Anterior cingulate cortex (tissue), 58 donors: ENCODE results near the gene TAF12.
"Not testable (repeated sequence)": the region's sequence is repeated elsewhere in the genome, so short reads cannot be mapped to it uniquely, and the experiment has no call there.

Experiments
- DNase-seq, 58 donors: peaks; one replicate each; lab custom pipeline; 2025; lab: John Stamatoyannopoulos, UW

TAF12 gene, protein sequence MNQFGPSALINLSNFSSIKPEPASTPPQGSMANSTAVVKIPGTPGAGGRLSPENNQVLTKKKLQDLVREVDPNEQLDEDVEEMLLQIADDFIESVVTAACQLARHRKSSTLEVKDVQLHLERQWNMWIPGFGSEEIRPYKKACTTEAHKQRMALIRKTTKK

DNA sequence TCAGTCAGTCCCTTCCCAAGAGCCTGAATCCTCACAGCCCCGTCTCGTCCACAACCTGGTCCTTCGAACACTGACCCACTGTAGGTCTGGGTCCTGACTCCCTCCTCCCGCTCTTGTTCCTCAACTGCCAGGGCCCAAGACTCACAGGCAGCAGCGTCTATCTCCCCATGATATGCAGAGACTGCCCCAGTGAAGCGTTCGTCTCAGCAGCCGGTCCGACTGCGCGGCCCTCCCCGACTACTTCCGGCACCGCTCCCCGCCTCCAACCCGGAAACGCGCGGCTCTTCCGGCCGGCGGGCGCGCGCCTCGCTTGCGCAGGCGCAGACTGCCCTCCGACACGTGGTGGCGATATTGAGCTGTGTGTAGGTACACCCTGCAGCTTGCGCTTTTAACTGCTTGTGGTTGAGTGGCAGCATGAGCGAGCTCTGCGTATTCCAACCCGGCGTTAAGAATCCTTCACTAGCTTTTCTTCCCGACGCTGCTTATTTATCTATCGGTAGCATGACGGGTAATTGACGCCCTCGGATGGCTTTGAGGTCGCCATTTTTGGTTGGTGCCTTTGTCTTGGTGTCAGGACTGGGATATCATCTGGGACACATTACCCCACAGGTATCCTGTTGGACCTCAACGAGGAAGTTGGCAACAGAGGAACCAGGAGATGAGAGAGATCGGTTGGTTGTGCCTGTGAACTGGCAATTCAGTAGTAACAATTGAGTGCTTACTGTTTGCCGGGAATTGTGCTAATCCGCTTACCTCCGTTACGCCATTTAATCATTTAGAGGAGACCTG is at the start of gene TAF12:
Gene TAF12 (minus strand): TSS at position 221 of the 789 bp plus-strand sequence. CDS start 20,986 bp downstream, outside the sequence.
- DNase-seq = peak; percentile 50 to 94 (median 89)

DNA sequence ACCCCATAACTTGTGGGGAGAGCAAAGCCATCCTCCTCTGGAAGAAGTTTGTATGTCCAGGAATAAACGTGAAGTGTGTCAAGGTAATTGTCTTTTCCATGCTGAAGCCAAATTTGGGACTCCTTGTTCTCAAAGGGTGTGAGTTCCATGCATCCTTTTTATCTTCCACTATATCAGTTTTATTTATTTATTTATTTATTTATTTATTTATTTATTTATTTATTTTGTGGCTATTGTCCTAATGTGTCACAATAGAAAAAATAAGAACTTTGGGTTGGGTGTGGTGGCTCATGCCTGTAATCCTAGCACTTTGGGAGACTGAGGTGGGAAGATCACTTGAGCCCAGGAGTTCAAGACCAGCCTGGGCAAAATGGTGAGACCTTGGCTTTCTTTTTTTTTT is 48.8 kb upstream of the TAF12 start:
- not testable (repeated sequence) for DNase-seq

DNA sequence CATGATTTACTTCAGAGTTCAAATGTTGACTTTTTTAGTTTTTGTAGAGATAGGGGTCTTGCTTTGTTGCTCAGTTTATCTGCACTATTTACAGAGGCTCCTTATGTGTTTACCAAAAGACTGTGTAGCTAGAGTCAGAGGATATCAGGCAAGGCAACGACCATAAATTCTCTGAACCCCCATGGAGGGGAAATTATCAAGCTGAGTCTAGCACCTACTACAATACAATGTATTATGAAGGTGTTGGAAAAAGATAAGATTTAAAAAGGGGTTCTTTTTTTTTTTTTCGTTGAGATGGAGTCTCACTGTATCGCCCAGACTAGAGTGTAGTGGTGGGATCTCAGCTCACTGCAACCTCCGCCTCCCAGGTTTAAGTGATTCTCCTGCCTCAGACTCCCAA is 42.1 kb upstream of the TAF12 start:
- no peak for DNase-seq

DNA sequence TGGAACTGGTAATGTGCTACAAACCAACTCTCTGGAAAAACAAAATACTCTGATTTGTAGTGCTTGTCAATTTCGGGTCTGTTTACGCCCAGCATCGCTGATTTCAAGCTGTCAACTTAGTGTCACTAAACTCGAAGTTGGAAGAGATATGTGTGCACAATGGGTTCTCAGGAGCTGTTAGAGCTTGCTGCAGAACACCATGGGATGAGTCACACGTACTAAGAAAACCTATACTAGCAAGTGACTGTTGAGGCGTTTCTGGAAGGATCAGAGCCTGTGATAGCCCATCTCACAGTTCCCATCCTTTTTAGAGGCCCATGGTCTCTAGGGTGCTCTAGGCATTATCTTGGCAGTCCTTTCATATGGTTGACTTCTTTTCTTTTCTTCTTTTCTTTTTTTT is 40.0 kb upstream of the TAF12 start:
- DNase-seq = no peak

DNA sequence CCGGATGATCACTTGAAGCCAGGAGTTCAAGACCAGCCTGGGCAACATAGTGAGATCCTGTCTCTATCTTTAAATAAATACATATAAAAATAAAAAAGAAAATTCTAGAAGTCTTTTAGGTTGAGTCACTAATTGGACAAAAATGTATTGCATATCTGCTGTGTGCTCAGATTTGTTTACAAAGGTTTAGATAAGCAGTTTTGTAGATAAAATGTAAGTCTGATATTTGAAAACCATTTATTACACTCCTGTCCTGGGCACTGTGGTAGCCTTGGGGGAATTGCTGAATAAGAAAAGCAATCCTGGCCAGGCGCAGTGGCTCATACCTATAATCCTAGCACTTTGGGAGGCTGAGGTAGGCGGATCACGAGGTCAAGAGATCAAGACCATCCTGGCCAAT is 37.3 kb upstream of the TAF12 start:
- no peak for DNase-seq

DNA sequence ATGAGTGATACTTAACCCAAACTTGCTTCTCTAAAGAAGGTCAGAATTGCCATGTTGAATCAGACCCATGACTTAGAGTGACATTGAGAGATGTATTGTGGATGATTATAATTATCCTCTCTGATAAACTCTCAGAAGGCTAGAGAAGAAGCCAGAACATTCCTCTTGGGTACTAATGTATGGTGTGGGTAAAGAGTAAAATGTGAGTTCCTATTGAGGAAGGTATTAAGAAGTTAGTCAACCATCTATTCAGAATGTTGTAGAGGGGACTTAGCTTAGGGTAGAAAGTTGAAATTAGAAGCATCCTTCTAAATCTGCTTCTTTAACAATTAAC is 33.0 kb upstream of the TAF12 start:
- no peak for DNase-seq

DNA sequence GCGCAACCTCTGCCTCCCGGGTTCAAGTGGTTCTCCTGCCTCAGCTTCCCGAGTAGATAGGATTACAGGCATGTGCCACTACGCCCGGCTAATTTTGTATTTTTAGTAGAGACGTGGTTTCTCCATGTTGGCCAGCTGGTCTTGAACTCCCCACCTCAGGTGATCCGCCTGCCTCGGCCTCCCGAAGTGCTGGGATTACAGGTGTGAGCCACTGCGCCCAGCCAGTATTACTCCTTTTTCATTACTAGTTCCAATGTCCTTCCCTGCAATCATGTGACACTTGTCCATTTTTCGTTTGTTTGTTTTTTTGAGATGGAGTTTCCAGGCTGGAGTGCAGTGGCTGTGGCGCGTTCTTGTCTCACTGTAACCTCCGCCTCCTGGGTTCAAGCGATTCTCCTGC is 30.1 kb upstream of the TAF12 start:
- DNase-seq = not testable (repeated sequence)

DNA sequence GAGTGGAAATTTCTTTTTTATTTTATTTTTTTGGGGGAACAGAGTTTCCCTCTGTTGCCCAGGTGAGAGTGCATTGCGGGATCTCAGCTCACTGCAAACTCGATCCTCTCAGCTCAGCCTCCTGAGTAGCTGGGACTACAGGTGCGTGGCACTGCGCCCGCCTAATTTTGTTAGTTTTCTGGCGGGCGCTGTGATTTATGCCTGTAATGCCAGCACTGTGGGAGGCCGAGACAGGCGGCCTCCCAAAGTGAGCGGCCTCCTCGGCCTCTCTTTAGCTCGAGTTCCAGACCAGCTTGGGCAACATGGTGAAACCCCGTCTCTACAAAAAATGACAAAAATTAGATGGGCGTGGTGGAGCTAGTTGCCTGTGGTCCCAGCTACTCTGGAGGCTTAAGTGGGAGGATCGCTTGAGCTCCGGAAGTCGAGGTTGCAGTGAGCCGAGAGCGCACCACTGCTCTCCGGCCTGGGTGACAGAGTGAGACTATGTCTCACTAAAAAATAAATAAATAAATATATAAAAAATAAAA is 28.4 kb upstream of the TAF12 start:
- DNase-seq = no peak

DNA sequence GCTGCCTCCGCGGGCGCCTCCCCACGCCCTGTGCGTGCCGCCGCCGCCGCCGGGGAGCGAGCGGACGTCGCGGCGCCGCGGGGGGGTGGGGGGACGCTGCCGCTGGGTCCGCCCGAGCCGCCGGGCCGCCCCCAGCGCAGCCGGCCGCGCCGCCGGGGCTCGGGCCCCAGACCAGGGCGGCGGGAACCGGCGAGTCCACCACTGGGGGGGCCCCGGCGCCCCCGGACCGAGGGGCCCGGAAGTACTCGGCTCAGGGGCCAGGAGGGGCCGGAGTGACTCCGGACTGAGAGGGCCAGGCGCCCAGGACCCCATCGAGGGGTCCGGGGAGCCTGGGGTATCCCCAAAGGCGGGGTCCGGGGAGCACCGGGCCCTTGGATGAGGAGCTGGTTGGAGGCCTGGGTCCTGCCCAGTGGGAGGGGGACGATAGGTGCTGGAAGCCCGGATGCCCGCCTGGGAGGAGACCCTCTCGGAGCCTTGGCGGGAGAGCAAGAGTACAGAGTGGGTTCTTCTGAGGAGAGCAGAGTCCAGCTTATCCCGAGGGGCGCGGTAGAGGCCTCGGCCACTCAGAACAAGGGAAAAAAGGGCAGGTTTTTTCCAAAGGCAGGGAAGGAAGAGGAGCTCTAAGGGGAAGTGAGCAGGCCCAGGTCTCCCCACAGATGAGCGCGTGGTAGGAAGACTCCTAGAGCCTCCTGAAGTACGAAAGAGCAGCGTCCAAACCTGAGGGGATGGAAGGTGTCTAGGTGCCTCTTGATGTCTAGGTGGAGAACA is 26.3 kb upstream of the TAF12 start:
- DNase-seq = peak in 48 of 58 donors; percentile 9 to 75 (median 47)

DNA sequence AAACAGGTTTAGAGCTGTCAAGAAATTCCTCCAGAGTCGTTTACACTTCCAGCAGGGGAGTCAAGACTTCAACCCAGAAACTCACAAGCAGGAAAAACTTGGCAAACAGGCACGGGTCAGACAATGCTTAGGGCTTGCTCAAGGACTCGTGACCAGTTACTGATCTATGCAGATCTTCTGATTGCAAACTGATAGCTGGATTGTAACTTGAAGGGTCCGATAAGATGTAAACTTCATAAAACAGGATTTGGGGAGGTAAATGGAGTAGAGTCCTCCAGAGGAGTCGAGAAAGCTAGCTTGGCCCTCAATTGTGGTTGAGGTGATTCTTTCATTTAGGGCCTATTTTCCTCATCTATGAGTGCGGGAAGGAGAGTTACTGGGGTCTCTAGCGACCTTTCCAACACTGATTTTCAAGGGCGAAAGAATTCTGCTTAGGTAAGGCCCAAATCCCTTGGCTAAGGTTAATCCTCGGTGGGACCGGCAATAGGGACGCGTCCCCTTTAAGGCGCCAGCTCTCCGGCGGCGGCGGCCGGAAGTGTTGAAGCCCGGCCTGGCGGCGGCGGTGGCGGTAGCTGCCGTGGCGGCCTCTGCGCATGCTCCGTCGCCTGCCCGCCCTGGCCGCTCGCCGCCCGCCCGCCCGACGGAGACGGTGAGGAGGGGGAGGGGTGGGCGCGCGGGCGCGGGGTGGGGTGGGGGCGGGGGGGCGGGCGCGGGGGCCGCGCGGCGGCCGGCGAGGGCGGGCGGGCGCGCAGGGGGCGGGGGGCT is 25.5 kb upstream of the TAF12 start, which contains the start of gene GMEB1:
Gene GMEB1 (plus strand): TSS at position 594 of the 765 bp plus-strand sequence. CDS start 14,829 bp downstream, outside the sequence.
- peak in 56 of 58 donors; percentile 28 to 89 (median 74) for DNase-seq

DNA sequence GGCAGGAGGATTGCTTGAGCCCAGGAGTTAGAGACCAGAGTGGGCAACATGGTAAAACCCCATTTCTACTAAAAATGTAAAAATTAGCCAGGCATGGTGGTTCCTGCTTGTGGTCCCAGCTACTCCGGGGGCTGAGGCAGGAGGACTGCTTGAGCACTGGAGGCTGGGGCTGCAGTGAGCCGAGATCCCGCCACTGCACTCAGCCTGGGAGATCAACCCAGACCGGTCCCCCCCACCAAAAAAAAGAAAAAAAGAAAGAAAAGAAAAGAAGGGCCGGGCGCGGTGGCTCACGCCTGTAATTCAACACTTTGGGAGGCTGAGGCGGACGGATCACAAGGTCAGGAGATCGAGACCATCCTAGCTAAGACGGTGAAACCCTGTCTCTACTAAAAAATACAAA is 23.9 kb upstream of the TAF12 start:
- DNase-seq = no peak

DNA sequence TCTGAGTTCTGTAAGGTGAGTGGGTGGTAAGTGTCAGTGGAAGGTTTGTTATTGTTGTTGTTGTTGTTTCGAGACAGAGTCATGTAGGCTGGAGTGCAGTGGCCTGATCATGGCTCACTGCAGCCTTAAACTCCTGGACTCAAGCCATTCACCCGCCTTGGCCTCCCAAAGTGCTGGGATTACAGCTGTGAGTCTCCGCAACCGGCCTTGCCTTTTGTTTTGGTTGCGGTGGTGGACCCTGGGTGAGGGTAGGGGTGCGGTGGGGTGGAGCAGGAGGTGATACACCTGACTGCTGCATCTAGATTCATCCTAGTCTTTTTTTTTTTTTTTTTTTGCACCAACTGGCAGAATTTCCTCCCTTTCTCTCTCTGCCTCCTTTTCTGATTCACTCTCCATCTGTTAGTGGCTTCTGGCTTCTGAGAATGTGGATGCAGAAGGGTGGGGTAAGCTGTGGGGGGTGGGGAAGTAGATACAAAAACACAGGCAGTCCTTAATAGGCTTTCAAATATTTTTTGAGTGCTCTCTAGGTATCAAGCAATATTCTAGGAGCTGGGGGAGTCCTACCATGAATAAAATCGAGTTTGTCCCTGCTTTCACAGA is 21.1 kb upstream of the TAF12 start:
- DNase-seq = peak in 6 of 58 donors; percentile 3 to 39 (median 9)

DNA sequence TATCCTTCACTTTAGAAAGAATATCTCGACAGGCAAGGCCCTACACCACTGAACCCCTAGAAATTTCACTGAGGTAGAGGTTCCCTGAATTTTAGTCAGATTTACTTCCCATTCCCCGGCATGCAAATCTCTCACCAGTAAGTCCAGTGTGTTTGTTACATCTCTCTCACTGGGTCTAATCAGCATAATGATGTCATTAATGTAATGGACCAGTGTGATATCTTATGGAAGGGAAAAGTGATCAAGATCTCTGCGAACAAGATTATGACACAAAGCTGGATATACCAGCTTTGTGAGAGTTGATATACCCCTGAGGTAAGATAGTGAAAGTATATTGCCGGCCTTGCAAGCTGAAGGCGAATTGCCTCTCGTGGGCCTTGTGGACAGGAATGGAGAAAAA is 13.5 kb upstream of the TAF12 start:
- no peak for DNase-seq

DNA sequence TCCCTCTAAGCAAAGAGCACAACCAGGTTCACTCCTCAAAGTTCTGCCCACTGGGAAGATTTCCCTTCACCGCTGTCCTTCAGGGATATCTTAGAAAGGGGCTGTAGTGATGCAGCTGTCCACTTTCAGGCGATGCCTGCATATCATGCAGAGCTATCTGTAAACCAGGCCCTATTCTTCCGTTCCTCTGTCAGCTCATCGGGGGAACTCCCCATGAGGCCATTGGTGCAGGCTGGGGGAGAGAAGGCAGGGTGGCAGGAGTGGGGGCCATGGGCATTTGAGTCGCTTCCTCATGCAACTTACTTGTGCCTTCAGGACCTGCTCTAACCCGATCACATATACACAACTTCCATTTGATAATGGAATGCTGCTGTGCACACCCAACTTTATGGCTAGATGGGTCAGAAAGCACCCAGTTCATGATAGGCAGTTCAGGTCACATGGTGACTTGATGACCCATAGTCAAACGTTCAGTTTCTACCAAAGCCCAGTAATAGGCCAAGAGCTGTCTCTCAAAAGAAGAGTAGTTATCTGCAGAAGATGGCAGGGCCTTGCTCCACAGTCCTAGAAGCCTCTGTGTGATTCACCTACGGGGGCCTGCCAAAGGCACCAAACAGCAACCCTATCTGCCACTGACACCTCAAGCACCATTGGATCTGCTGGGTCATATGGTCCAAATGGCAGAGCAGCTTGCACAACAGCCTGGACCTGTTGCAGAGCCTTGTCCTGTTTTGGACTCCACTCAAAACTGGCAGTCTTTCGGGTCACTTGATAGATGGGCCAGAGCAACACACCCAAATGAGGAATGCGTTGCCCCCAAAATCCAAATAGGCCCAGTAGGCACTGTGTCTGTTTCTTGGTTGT is 12.8 kb upstream of the TAF12 start:
- DNase-seq = not testable (repeated sequence)

DNA sequence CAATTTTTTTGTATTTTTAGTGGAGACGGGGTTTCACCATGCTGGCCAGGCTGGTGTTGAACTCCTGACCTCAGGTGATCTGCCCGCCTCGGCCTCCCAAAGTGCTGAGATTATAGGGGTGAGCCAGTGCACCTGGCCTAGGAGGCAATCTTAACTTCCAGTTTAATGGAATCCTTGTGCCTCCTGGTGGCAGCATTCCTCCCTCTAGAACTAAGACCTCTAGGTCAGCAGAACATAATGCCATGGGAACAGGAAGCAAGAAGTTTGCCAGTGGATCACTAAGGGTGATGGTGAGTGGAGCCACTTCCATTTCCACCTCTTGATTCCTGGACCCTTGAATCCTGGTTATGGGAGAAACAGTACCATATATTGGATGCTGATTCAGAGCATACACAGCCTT is 11.0 kb upstream of the TAF12 start:
- DNase-seq = not testable (repeated sequence)

DNA sequence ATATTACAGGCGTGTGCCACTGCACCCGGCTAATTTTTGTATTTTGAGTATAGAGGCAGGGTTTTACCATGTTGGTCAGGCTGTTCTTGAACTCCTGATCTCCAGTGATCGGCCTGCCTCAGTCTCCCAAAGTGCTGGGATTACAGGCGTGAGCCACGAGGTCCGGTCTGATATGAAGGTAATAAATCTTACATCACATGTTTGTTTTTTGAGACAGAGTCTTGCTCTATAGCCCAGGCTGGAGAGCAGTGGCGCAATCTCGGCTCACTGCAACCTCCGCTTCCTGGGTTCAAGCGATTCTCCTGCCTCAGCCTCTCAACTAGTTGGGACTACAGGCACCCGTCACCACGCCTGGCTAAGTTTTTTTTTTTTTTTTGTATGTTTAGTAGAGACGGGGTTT is 10.2 kb upstream of the TAF12 start:
- not testable (repeated sequence) for DNase-seq

DNA sequence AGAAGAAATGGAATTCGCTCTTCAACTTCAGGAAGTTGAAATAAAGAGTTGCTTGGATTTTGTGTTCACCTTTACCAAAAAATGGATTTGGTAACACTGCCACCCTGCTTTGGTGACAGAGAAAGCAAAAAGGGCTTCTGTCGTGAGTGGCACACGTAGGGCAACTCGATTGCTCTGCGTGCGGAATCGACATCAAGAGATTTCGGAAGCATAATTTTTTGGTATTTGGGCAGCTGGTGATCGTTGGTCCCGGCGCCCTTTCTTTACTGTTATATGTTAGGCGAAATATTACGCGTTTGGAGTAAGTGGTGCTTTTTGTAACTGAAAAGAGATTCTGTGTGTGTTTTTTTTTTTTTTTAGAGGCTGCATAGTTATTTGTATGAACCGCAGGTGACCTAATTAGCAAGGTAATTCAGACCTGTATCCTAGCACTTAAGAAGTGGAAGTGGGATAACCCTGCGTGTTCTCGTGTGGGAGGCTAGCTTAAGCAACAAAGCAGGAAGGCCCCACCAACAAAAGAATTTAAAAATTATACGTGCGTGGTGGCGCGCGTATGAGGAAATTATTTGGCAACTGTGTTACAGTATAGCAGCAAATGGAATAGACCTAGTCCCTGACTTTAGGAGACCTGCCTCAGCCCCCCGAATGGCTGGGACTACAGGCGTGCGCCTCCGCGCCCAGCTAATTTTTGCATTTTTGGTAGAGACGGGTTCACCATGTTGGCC is 5.8 kb upstream of the TAF12 start, which contains the start of gene RNU11:
Gene RNU11 (plus strand): TSS at position 127 of the 725 bp plus-strand sequence.
- peak; percentile 13 to 94 (median 77) for DNase-seq

DNA sequence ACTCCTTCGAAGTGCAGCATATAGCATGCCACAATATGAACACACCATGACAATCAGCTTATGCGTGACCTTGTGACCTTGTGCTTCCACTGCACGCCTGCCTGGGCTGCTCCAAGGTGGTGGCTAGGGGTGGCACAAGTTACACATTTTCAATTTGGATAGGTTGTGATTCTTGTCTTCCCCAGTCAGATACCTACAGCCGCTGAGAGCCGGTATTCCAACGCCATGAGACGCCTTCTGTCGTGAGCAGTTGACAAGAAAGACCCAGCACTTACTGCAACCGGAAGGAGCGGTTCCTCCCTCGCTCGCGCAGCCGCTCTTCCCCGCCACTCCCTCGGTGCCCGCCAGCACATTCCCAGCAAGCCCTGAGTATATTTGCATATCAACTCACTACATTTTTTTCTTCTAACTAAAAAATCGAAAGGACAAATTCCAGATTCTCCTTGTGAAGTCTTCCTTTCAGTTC is 5.2 kb upstream of the TAF12 start:
- peak; percentile 33 to 93 (median 85) for DNase-seq
